OCI-LY1 (cell line): ENCODE data around the gene TXNRD2.

ENCODE experiments used
- H2AFZ ChIP-seq: fragments of 200-600 bp; sonication (generic), shearing (Covaris generic); 2 replicates; pipeline ENCODE4 v1.6.0; 2014; ENCODE audit warnings: antibody characterized with exemption, mild to moderate bottlenecking, low read length
- H3F3A ChIP-seq: fragments of 200-600 bp; sonication (generic), shearing (Covaris generic); 2 replicates; pipeline ENCODE4 v1.6.0; 2014; ENCODE audit warnings: mild to moderate bottlenecking, antibody characterized with exemption, low read length, moderate library complexity; ENCODE audit not compliant: insufficient read depth
- H3K27ac ChIP-seq: fragments of 200-600 bp; sonication (generic); 2 replicates; pipeline ENCODE4 v1.5.1; 2014; ENCODE audit warnings: low read length, mixed run types, mild to moderate bottlenecking, low read depth; ENCODE audit not compliant: poor library complexity, severe bottlenecking
- H3K27me3 ChIP-seq: fragments of 200-600 bp; sonication (generic); 2 replicates; pipeline ENCODE4 v1.6.0; 2014; ENCODE audit warnings: antibody characterized with exemption, mild to moderate bottlenecking, low read length, moderate library complexity; ENCODE audit not compliant: insufficient read depth
- H3K36me3 ChIP-seq: fragments of 200-600 bp; sonication (generic); 2 replicates; pipeline ENCODE4 v1.6.1; 2014; ENCODE audit warnings: mild to moderate bottlenecking, antibody characterized with exemption, low read length, moderate library complexity, mixed read lengths; ENCODE audit not compliant: insufficient read depth
- H3K4me1 ChIP-seq: fragments of 200-600 bp; sonication (generic); 2 replicates; pipeline ENCODE4 v1.5.1; 2014; ENCODE audit warnings: mild to moderate bottlenecking, low read length, moderate library complexity; ENCODE audit not compliant: insufficient read depth, severe bottlenecking
- H3K4me2 ChIP-seq: fragments of 200-600 bp; sonication (generic), shearing (Covaris generic); 2 replicates; pipeline ENCODE4 v1.6.1; 2014; ENCODE audit warnings: low read length
- H3K4me3 ChIP-seq: fragments of 200-600 bp; sonication (generic); 2 replicates; pipeline ENCODE4 v1.5.1; 2014; ENCODE audit warnings: low read length, low read depth, mild to moderate bottlenecking, mixed read lengths; ENCODE audit not compliant: poor library complexity, severe bottlenecking
- H3K79me2 ChIP-seq: fragments of 200-600 bp; shearing (Covaris generic); 2 replicates; pipeline ENCODE4 v1.6.1; 2016; ENCODE audit warnings: mixed run types, low read length, mixed read lengths; ENCODE audit not compliant: insufficient read depth
- H3K9ac ChIP-seq: fragments of 200-600 bp; sonication (generic), shearing (Covaris generic); 2 replicates; pipeline ENCODE4 v1.6.1; 2014; ENCODE audit warnings: mild to moderate bottlenecking, low read length, mixed read lengths
- H3K9me2 ChIP-seq: fragments of 200-600 bp; sonication (generic), shearing (Covaris generic); 2 replicates; pipeline ENCODE4 v1.6.1; 2014; ENCODE audit warnings: low read depth, mild to moderate bottlenecking, low read length, mixed read lengths
- H3K9me3 ChIP-seq: fragments of 200-600 bp; shearing (Covaris generic); 2 replicates; pipeline ENCODE4 v1.6.1; 2014; ENCODE audit warnings: low read length, mixed read lengths
- H4K20me1 ChIP-seq: fragments of 200-600 bp; sonication (generic), shearing (Covaris generic); 2 replicates; pipeline ENCODE4 v1.6.0; 2016; ENCODE audit warnings: mild to moderate bottlenecking, low read length; ENCODE audit not compliant: insufficient read depth
- CTCF ChIP-seq: fragments of 200-600 bp; sonication (generic), shearing (Covaris generic); IDR thresholded peaks from 2 replicates; pipeline ENCODE4 v1.5.1; 2017; ENCODE audit warnings: mild to moderate bottlenecking, antibody characterized with exemption, low read length, moderate library complexity, mixed read lengths
- EZH2 ChIP-seq: fragments of 200-600 bp; sonication (generic), shearing (Covaris generic); IDR thresholded peaks from 2 replicates; pipeline ENCODE4 v1.8.0; 2017; ENCODE audit warnings: borderline replicate concordance, mixed run types, mild to moderate bottlenecking, antibody characterized with exemption, low read length, moderate library complexity, mixed read lengths

The TXNRD2 gene

GRCh38 chr22:19898145-19898544, 43.5 kb downstream of the TXNRD2 start:
- Histone ChIP-seq H3K9me3 (no peaks in the 10 kb centered on the region), H2AFZ (no peak overlapping the region), H4K20me1 (no peaks in the 10 kb centered on the region), H3K9me2 (no peaks in the 10 kb centered on the region), H3K27ac (no peak overlapping the region), H3K36me3 (no peaks in the 10 kb centered on the region), H3K79me2 (no peaks in the 10 kb centered on the region), H3K9ac (no peak overlapping the region), H3F3A (no peaks in the 10 kb centered on the region), H3K4me1 (peaks cover 34% of the 10 kb centered on the region), H3K4me3 (no peak overlapping the region), H3K4me2 (no peak overlapping the region), H3K27me3 (no peaks in the 10 kb centered on the region)
- TF ChIP-seq CTCF = no peak
- no peak for TF ChIP-seq EZH2

- TF ChIP-seq CTCF = no peak
- no peak for TF ChIP-seq EZH2
- Histone ChIP-seq H3K9ac (no peak overlapping the region), H3K27ac (no peak overlapping the region), H3K4me3 (no peak overlapping the region), H3K27me3 (no peaks in the 10 kb centered on the region), H4K20me1 (no peaks in the 10 kb centered on the region), H2AFZ (no peak overlapping the region), H3F3A (no peaks in the 10 kb centered on the region), H3K4me1 (peaks cover 38% of the 10 kb centered on the region), H3K79me2 (no peaks in the 10 kb centered on the region), H3K9me2 (no peaks in the 10 kb centered on the region), H3K9me3 (no peaks in the 10 kb centered on the region), H3K36me3 (no peaks in the 10 kb centered on the region), H3K4me2 (no peak overlapping the region)
Measured at GRCh38 chr22:19897726-19898125, 43.9 kb downstream of the TXNRD2 start.

- TF ChIP-seq EZH2 (no peak), CTCF (peak; percentile 45; the same call in 1 of the 2 replicates)
- Histone ChIP-seq H3K27ac (peak overlapping the region; percentile 92), H4K20me1 (no peaks in the 10 kb centered on the region), H3K9ac (peak overlapping the region; percentile 54; the same call in 1 of the 2 replicates), H3K4me2 (peak overlapping the region; percentile 47; the same call in 1 of the 2 replicates), H3K79me2 (no peaks in the 10 kb centered on the region), H3K27me3 (no peaks in the 10 kb centered on the region), H3K9me2 (no peaks in the 10 kb centered on the region), H2AFZ (no peak overlapping the region), H3K36me3 (no peaks in the 10 kb centered on the region), H3F3A (no peaks in the 10 kb centered on the region), H3K4me1 (peaks cover 47% of the 10 kb centered on the region), H3K9me3 (no peaks in the 10 kb centered on the region), H3K4me3 (no peak overlapping the region)
Measured at GRCh38 chr22:19896665-19897355, 44.8 kb downstream of the TXNRD2 start.
